GM18951 (cell line): ENCODE data around the gene RNU7-1.

Experiments
- POLR2A ChIP-seq: IDR thresholded peaks from 4 replicates; pipeline ENCODE4 v1.6.1; 2011; ENCODE audit warnings: mild to moderate bottlenecking; ENCODE audit not compliant: insufficient read length, insufficient read depth; ENCODE audit errors: extremely low read depth
- in situ Hi-C: fragments of 300-500 bp; cut with MboI; formaldehyde crosslinking; loops from one replicate; pipeline ENCODE4 v1.12.0; 2022; ENCODE audit warnings: low sequenced_read_pairs, mixed read lengths, inconsistent platforms; ENCODE audit not compliant: unreplicated experiment

Gene RNU7-1

DNA sequence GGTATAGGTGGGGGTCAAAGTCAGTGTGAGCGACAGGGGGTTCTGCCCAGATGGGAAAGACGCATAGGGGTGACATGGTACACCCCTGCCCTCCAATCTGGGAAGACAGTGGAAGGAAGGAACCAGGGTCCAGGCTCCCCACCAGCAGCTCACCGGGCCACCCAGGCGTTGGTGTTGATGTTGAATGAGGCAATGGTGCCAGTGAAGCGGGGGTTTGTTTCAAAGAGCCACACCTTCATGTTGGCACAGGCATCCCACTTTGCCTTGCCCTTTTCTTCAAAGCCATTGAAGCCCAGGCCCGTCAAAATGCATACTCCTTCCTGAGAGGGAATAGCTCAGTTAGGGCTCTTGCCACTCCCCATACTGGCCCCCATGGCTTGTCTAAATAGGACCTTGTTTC, 34.6 kb downstream of the RNU7-1 start:
- in situ Hi-C loops: no loop called here
- TF ChIP-seq POLR2A: no peak

DNA sequence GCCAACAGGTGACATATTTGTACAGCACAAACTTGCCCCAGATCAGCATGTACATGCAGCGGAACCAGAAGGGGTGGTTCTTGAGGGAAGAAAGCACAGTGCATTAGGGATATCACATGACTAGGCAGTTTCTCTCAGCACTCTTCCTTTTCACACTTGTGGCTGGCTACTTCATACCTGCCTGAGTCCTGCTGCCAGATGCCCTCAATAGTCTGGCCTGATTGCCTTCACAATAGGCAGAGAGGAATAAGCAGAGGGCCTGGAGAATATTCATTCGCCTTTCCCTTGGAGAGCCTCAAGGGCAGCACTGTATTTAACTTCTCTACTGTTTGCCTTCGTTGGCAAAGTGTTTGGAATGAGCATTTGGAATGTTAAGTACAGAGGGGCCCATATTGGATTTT, 35.0 kb downstream of the RNU7-1 start:
- TF ChIP-seq POLR2A: no peak
- in situ Hi-C loops: no loop called here

DNA sequence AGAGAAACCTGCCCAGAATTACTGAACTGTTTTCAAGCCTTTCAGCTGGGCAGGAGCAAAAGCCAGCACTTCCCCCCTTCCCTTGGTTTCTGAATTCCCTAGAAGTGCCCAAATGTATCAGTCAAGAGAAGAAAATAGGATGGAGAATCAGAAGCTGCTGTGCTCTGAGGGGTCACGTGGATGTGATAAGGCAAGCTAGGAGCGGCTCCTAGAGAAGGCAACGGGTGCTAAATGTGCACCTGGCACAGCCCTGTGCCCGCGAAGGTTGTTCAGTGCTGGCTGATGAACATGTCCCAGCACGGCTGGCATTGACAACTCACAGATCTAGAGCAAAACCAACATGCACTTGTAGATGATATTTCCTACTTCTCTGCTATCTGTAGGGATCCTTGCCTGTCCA, 35.4 kb downstream of the RNU7-1 start:
- TF ChIP-seq POLR2A: no peak
- in situ Hi-C loops: no loop called here

DNA sequence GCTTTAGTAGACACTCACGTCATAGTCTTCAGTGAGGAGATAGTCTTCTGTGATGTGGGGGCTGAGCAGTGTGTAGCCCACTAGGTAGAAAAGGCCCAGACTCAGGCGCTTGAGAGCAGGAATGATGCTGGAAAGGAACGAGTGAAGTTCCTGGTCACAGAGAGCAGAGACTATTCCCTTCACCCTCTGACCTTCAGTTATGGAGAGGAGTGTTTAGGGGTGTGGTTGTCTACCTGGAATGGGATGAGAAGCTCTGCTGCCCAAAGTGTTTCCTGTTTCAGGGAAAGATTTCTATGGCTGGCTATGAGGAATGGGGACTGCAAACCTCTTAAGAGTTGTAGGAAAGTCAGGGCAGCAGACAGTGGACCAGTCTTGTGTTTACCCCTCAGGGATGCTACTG, 35.8 kb downstream of the RNU7-1 start:
- no peak for TF ChIP-seq POLR2A
- in situ Hi-C loops: no loop called here

- no peak for TF ChIP-seq POLR2A
- in situ Hi-C loops: no loop called here
Observed at GRCh38 chr12:6980075-6980474, 36.5 kb downstream of the RNU7-1 start.

DNA sequence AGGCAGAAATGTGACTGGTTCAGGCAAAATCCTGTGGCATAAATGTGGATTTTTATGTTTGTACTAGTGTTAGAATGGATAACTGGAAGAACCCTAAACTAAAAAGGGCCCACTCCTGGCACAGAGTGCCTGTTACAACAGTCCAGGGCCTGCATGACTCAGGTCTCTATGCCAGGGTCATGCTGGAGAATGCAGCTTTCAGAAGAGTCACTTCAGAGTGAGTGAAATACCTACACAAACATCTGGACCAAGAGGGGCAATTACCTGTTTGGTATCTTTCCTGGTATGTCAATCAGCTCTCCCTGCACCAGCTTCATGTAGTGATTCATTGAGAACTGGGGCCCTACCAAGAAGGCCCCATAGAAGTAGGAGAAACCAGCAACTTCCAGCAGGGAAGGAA, 37.1 kb downstream of the RNU7-1 start:
- TF ChIP-seq POLR2A: no peak
- in situ Hi-C loops: no loop called here

GRCh38 chr12:6981152-6982052, 37.8 kb downstream of the RNU7-1 start:
- in situ Hi-C loops: no loop called here
- no peak for TF ChIP-seq POLR2A

DNA sequence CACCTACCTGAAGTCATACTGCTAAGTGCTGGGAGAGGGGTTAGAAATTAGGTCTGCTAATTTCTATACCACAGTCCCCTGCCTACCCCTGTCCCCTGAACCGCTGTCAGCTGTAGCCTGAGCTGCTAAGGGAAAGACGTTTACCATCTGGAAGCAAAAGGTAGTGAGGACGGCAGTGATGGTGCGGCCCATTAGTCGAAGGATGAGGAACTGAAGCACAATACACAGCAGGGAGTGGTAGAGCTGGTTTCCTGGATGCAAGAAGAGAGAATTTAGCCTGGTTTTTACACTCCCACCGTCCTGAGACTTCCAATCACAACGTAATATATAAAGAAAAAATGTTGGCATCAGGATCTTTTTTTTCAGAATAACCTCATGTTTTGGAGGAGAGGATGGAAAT, 38.9 kb downstream of the RNU7-1 start:
- TF ChIP-seq POLR2A: no peak
- in situ Hi-C loops: no loop called here

DNA sequence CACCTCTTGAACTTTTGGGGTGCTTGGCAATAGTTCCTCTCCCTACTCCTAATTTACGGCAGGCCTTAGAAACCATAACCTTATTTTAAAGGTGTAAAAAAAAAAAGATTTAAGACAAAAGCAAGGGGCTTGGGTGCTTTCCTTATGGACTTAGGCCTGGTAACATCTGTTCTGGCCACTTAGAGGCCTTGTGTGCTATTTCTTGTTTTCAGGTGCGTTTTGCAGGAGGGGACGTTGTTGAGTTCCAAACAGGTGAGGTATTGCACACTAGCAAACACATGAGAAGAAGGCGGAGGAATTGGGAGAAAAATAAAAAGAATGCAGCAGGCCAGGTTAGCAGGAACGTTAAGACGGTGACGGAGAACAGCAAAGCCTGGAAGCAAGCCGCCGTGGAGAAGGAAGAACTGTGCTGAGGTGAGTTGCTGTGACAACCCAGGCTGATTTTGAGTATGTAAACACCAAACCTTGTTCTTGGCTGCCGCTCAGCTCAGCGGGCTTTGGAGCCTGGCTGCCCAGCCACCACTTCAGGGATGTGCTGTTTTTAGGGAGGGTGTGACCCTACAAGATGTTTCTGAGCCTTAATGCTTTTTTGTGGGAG, 44.4 kb downstream of the RNU7-1 start:
- in situ Hi-C loops: no loop called here
- TF ChIP-seq POLR2A: no peak
